HepG2 (cell line): ENCODE results near the gene LRRC4C. TPM values are rescaled to one million over a fixed set of nuclear protein-coding genes. Genes with fewer than 3 reads are reported as not detected.

ENCODE experiments used
- ATAC-seq: fragments of 200-7000 bp; cut with Tn5 transposase; 3 replicates; pipeline ENCODE4 v1.9.1; 2020; ENCODE audit warnings: mild to moderate bottlenecking, moderate library complexity
- BruUV-seq: library from RNA; stranded (reverse); fragments of 400-500 nt; replicated peaks from 2 replicates; lab custom pipeline; 2021; lab: Mats Ljungman, UMichigan
- CTCF ChIA-PET: fragments of 300-600 bp; formaldehyde crosslinking; extraction: SDS; loops from one replicate; lab custom pipeline; 2021; ENCODE audit warnings: low total read pairs, inconsistent platforms, low intra/inter-chr PET ratio; lab: Yijun Ruan, JAX
- POLR2A ChIA-PET: fragments of 350-600 bp; sonication (Branson Sonifier 250); formaldehyde crosslinking; loops from one replicate; lab custom pipeline; 2020; ENCODE audit warnings: antibody characterized with exemption, inconsistent platforms; lab: Yijun Ruan, JAX
- DNase-seq: peaks from one replicate; pipeline ENCODE4 v3.0.0-alpha.2; 2015; ENCODE audit warnings: low spot score
- FAIRE-seq: peaks from 3 replicates; lab custom pipeline; 2011; peaks lifted over from hg19 to GRCh38; lab: Jason Lieb, UNC
- H2AFZ ChIP-seq: one replicate; pipeline ENCODE4 v1.6.1; 2011; ENCODE audit warnings: low read length, inconsistent platforms
- H3K27ac ChIP-seq: fragments of 300-600 bp; 3 replicates; pipeline ENCODE4 v1.8.0; 2011; ENCODE audit warnings: mixed run types, mild to moderate bottlenecking, mixed read lengths, low read length, inconsistent platforms; ENCODE audit not compliant: insufficient read depth; ENCODE audit errors: extremely low read length
- H3K27me3 ChIP-seq, 2 experiments: fragments of 200-600 bp in 1 of 2; 2 replicates in 1 of 2; 3 replicates in 1 of 2; pipeline versions ENCODE4 v1.6.0 to v1.8.0; 2011; ENCODE audit warnings: low read length in 2 of 2, mild to moderate bottlenecking in 2 of 2, moderate library complexity in 2 of 2, inconsistent platforms in 1 of 2; ENCODE audit not compliant: insufficient read depth in 2 of 2, control insufficient read depth in 1 of 2
- H3K36me3 ChIP-seq, 2 experiments: fragments of 200-600 bp in 1 of 2; replicated peaks in 1 of 2; 2 replicates in 1 of 2; 3 replicates in 1 of 2; pipeline versions ENCODE4 v1.5.1 to v1.8.0; 2011; ENCODE audit warnings: low read length in 2 of 2, inconsistent platforms in 1 of 2; ENCODE audit not compliant: insufficient read depth in 2 of 2, control insufficient read depth in 1 of 2
- H3K4me1 ChIP-seq: 2 replicates; pipeline ENCODE4 v1.5.1; 2012; ENCODE audit warnings: low read length, inconsistent platforms; ENCODE audit not compliant: insufficient read depth
- H3K4me2 ChIP-seq: 2 replicates; pipeline ENCODE4 v1.6.0; 2011; ENCODE audit warnings: low read depth, low read length, inconsistent platforms
- H3K4me3 ChIP-seq, 3 experiments: fragments of 200-600 bp in 1 of 3; sonication (generic), shearing (Covaris generic) in 1 of 3; replicated peaks in 1 of 3; 2 replicates each; pipeline ENCODE4 v1.5.1; 2011 to 2016; ENCODE audit warnings: low read length in 3 of 3, inconsistent platforms in 2 of 3, low read depth in 2 of 3, mild to moderate bottlenecking in 2 of 3, control low read depth in 1 of 3, mixed read lengths in 1 of 3; ENCODE audit not compliant: insufficient read depth in 1 of 3
- H3K79me2 ChIP-seq: one replicate; pipeline ENCODE4 v1.6.1; 2011; ENCODE audit warnings: low read length, inconsistent platforms; ENCODE audit not compliant: insufficient read depth
- H3K9ac ChIP-seq: 2 replicates; pipeline ENCODE4 v1.6.0; 2011; ENCODE audit warnings: mild to moderate bottlenecking, low read depth, low read length, inconsistent platforms; ENCODE audit not compliant: insufficient read depth
- H3K9me3 ChIP-seq: 2 replicates; pipeline ENCODE4 v1.5.1; 2012; ENCODE audit warnings: mild to moderate bottlenecking, low read length
- H4K20me1 ChIP-seq: 2 replicates; pipeline ENCODE4 v1.6.0; 2011; ENCODE audit warnings: inconsistent platforms, mild to moderate bottlenecking, low read length, moderate library complexity; ENCODE audit not compliant: insufficient read depth
- CHD2 ChIP-seq: IDR thresholded peaks from 2 replicates; pipeline ENCODE4 v1.6.1; 2011; ENCODE audit warnings: low read depth, low read length, improper control_type of control experiment
- DNMT3B ChIP-seq: conservative IDR thresholded peaks from 2 replicates; pipeline ENCODE4 v1.6.1; 2016; ENCODE audit warnings: missing biosample characterization, control low read depth
- GABPB1 ChIP-seq: IDR thresholded peaks from 2 replicates; pipeline ENCODE4 v1.6.1; 2016; ENCODE audit warnings: mild to moderate bottlenecking, missing genetic modification reagents, moderate library complexity, missing compliant biosample characterization
- KDM3A ChIP-seq: IDR thresholded peaks from 2 replicates; pipeline ENCODE4 v1.6.1; 2018; ENCODE audit warnings: low read depth, missing compliant biosample characterization
- MIER3 ChIP-seq: IDR thresholded peaks from 2 replicates; pipeline ENCODE4 v1.6.1; 2016; ENCODE audit warnings: missing compliant biosample characterization, borderline replicate concordance
- TOPORS ChIP-seq: sonication (generic); formaldehyde crosslinking; IDR thresholded peaks from 2 replicates; pipeline ENCODE4 v1.8.0; 2023; ENCODE audit warnings: mild to moderate bottlenecking, missing genetic modification reagents
- USF2 ChIP-seq, 2 experiments: sonication (generic) in 1 of 2; formaldehyde crosslinking in 1 of 2; IDR thresholded peaks; 2 replicates each; pipeline versions ENCODE4 v1.5.1 to v1.6.1; 2011 to 2020; ENCODE audit warnings: borderline replicate concordance in 1 of 2, low read depth in 1 of 2, low read length in 1 of 2, mild to moderate bottlenecking in 1 of 2, missing genetic modification reagents in 1 of 2, moderate library complexity in 1 of 2
- ZNF337 ChIP-seq: sonication (generic); formaldehyde crosslinking; IDR thresholded peaks from 2 replicates; pipeline ENCODE4 v1.5.1; 2020; ENCODE audit warnings: missing genetic modification reagents, low read depth, mild to moderate bottlenecking, borderline replicate concordance
- ZNF350 ChIP-seq: sonication (generic); formaldehyde crosslinking; IDR thresholded peaks from 2 replicates; pipeline ENCODE4 v1.4.0; 2020; ENCODE audit warnings: mild to moderate bottlenecking, low read depth, missing genetic modification reagents, borderline replicate concordance
- ZSCAN22 ChIP-seq: sonication (generic); formaldehyde crosslinking; IDR thresholded peaks from 2 replicates; pipeline ENCODE4 v1.4.0; 2020; ENCODE audit warnings: mild to moderate bottlenecking, missing genetic modification reagents
- WGBS: methylation state at CpG from one replicate; pipeline ENCODE4 v1.1.6; 2017; ENCODE audit warnings: low lambda C conversion rate; 5-methylcytosine and 5-hydroxymethylcytosine counted together
- in situ Hi-C: cut with HindIII; loops from 2 replicates; pipeline ENCODE4 v1.10.0; 2017; ENCODE audit warnings: low pct_unique_long_range_greater_than_20kb; ENCODE audit not compliant: extremely low pct_ligation_motif_present
- intact Hi-C: fragments of 100-400 bp; cut with micrococcal nuclease; formaldehyde crosslinking; loops from one replicate; pipeline ENCODE4 v1.10.0; 2022; ENCODE audit not compliant: unreplicated experiment
- polyA plus RNA-seq, 8 experiments: library from polyadenylated mRNA; depleted of rRNA in 3 of 8; stranded (reverse) in 7 of 8; unstranded in 1 of 8; fragments of >200 nt; fragmentation: Illumina TruSeq in 4 of 8; extraction: Trizol in 4 of 8; gene quantifications; 2 replicates each; pipeline versions ENCODE4 v1.2.1 to v1.2.3, GENCODE V29; 2011 to 2016; ENCODE audit warnings: low read depth in 4 of 8, missing spikeins in 1 of 8, mixed read lengths in 1 of 8; ENCODE audit not compliant: insufficient read depth in 1 of 8
- total RNA-seq, 5 experiments: library from RNA; depleted of rRNA; stranded (reverse); fragments of >200 nt; fragmentation: Illumina TruSeq; extraction: Trizol; gene quantifications; 2 replicates each; pipeline ENCODE4 v1.2.3, GENCODE V29; 2016; ENCODE audit warnings: low read depth in 1 of 5
- TF ChIP-seq, protein P1 (sequence below): sonication (generic); formaldehyde crosslinking; IDR thresholded peaks from 2 replicates; pipeline ENCODE4 v1.5.1; 2020; ENCODE audit warnings: missing genetic modification reagents, mild to moderate bottlenecking, borderline replicate concordance
- TF ChIP-seq, protein P2 (sequence below): sonication (generic); formaldehyde crosslinking; IDR thresholded peaks from 2 replicates; pipeline ENCODE4 v1.9.0; 2022; ENCODE audit warnings: low read depth, missing genetic modification reagents
- TF ChIP-seq, protein P3 (sequence below): IDR thresholded peaks from 2 replicates; pipeline ENCODE4 v1.6.1; 2016

The LRRC4C gene
- total and polyA plus RNA-seq, 2 of the 13 experiments (the other 11 are each of a cell fraction or from before 2014, with no cell fraction given), result not detected

DNA sequence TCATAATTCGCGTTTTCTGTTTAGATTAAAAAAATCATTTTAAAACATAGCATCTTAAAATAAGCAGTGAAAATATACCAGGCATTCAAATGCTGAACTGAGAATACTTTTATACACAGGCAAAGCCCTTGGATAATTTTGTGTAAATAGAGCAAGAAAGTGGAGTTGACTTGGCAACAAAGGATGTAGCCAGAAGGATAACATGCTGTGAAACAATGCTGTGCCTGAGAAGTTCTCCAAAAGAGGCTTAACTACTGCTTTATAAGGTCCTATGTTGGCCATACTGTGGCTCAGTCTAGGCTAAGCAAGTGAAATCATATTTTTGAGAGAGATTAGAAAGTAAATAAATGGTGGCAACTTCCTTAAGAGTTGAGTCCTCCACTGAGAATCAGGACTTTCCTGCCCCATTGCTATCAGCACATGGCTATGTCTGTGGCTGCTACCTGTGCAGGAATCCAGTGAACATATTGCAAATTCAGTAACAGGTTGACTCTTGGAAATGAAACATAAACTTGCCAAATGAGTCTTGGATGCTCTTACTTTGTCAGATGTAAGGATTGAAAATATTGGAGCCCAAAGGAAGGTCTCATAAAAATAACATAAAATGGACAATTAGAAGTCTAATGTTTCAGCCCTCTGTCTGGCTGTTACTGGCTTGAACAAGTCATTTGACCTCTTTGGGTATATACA is 448.9 kb downstream of the LRRC4C start:
- TF ChIP-seq DNMT3B (CRISPR knock-in tag), result no peak
- TF ChIP-seq, protein P1, sequence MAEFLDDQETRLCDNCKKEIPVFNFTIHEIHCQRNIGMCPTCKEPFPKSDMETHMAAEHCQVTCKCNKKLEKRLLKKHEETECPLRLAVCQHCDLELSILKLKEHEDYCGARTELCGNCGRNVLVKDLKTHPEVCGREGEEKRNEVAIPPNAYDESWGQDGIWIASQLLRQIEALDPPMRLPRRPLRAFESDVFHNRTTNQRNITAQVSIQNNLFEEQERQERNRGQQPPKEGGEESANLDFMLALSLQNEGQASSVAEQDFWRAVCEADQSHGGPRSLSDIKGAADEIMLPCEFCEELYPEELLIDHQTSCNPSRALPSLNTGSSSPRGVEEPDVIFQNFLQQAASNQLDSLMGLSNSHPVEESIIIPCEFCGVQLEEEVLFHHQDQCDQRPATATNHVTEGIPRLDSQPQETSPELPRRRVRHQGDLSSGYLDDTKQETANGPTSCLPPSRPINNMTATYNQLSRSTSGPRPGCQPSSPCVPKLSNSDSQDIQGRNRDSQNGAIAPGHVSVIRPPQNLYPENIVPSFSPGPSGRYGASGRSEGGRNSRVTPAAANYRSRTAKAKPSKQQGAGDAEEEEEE, result no peak
- no peak for TF ChIP-seq TOPORS (CRISPR knock-in tag)
- no peak for TF ChIP-seq ZNF350 (CRISPR knock-in tag)
- no peak for TF ChIP-seq ZSCAN22 (CRISPR knock-in tag)
- no peak for TF ChIP-seq MIER3
- no peak for TF ChIP-seq GABPB1 (CRISPR knock-in tag)
- TF ChIP-seq USF2 (IDR thresholded peaks at IDR 0.05; ENCODE audit: low read depth, low read length), result no peak
- TF ChIP-seq USF2 (CRISPR knock-in tag; IDR thresholded peaks at IDR 0.05; ENCODE audit: borderline replicate concordance), result no peak
- TF ChIP-seq CHD2, result no peak
- no peak for TF ChIP-seq KDM3A (CRISPR knock-in tag)
- TF ChIP-seq, protein P2, sequence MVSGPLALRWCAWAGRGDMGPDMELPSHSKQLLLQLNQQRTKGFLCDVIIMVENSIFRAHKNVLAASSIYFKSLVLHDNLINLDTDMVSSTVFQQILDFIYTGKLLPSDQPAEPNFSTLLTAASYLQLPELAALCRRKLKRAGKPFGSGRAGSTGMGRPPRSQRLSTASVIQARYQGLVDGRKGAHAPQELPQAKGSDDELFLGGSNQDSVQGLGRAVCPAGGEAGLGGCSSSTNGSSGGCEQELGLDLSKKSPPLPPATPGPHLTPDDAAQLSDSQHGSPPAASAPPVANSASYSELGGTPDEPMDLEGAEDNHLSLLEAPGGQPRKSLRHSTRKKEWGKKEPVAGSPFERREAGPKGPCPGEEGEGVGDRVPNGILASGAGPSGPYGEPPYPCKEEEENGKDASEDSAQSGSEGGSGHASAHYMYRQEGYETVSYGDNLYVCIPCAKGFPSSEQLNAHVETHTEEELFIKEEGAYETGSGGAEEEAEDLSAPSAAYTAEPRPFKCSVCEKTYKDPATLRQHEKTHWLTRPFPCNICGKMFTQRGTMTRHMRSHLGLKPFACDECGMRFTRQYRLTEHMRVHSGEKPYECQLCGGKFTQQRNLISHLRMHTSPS, result no peak
- TF ChIP-seq ZNF337 (CRISPR knock-in tag), result no peak
- TF ChIP-seq, protein P3, sequence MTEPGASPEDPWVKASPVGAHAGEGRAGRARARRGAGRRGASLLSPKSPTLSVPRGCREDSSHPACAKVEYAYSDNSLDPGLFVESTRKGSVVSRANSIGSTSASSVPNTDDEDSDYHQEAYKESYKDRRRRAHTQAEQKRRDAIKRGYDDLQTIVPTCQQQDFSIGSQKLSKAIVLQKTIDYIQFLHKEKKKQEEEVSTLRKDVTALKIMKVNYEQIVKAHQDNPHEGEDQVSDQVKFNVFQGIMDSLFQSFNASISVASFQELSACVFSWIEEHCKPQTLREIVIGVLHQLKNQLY (CRISPR knock-in tag), result no peak
- H3K9me3 ChIP-seq, result peaks cover 54% of the 10 kb centered on the region
- in situ Hi-C loops (no loop called here), intact Hi-C loops (no loop called here)
- ATAC-seq (no peak), DNase-seq (no peak), FAIRE-seq (no peak)
- WGBS, result 10% methylated on average over 2 of the region's 2 CpGs
- H4K20me1 ChIP-seq, result no peaks in the 10 kb centered on the region
- H3K36me3 ChIP-seq, result no peaks in the 10 kb centered on the region
- no peaks in the 10 kb centered on the region for H3K27me3 ChIP-seq
- H3K79me2 ChIP-seq, result no peaks in the 10 kb centered on the region
- H3K9ac ChIP-seq, result no peak overlapping the region
- CTCF ChIA-PET, result no interaction called here
- POLR2A ChIA-PET, result no interaction called here
- H3K4me1 ChIP-seq, result no peaks in the 10 kb centered on the region
- no peak overlapping the region for H2AFZ ChIP-seq
- no peak overlapping the region for H3K27ac ChIP-seq
- BruUV-seq, result no TSS peak
- H3K4me2 ChIP-seq, result no peak overlapping the region
- no peak overlapping the region for H3K4me3 ChIP-seq
